GM23338 (cell line): ENCODE data around the gene HDHD5. TPM values are rescaled to one million over a fixed set of nuclear protein-coding genes. Genes with fewer than 3 reads are reported as not detected.

Source experiments
- ATAC-seq: fragments of 200-7000 bp; cut with Tn5 transposase; 3 replicates; pipeline ENCODE4 v1.9.1; 2020
- DNase-seq: peaks from one replicate; pipeline ENCODE4 v3.0.0-alpha.2; 2015; ENCODE audit warnings: low spot score
- H2AFZ ChIP-seq: fragments of 200-600 bp; sonication (generic); 2 replicates; pipeline ENCODE4 v1.8.0; 2016; ENCODE audit warnings: antibody characterized with exemption, mild to moderate bottlenecking, moderate library complexity
- H3F3A ChIP-seq: fragments of 200-600 bp; sonication (generic); replicated peaks from 2 replicates; pipeline ENCODE4 v1.8.0; 2017; ENCODE audit warnings: antibody characterized with exemption, mixed run types, low read depth
- H3K27ac ChIP-seq: fragments of 200-600 bp; sonication (generic); 2 replicates; pipeline ENCODE4 v1.6.1; 2016; ENCODE audit warnings: low read depth
- H3K27me3 ChIP-seq: fragments of 200-600 bp; sonication (generic); 2 replicates; pipeline ENCODE4 v1.8.0; 2016; ENCODE audit warnings: mild to moderate bottlenecking, mixed run types, moderate library complexity; ENCODE audit not compliant: insufficient read depth
- H3K36me3 ChIP-seq: fragments of 200-600 bp; sonication (generic); 2 replicates; pipeline ENCODE4 v1.8.0; 2016; ENCODE audit warnings: mild to moderate bottlenecking; ENCODE audit not compliant: insufficient read depth
- H3K4me1 ChIP-seq: fragments of 200-600 bp; sonication (generic); 2 replicates; pipeline ENCODE4 v1.8.0; 2016; ENCODE audit warnings: mild to moderate bottlenecking, moderate library complexity; ENCODE audit not compliant: insufficient read depth
- H3K4me2 ChIP-seq: fragments of 200-600 bp; sonication (generic); 2 replicates; pipeline ENCODE4 v1.7.1; 2017; ENCODE audit warnings: mixed run types
- H3K4me3 ChIP-seq: fragments of 200-600 bp; sonication (generic); 2 replicates; pipeline ENCODE4 v1.6.1; 2016; ENCODE audit warnings: mixed run types
- H3K79me2 ChIP-seq: fragments of 200-600 bp; sonication (generic); replicated peaks from 2 replicates; pipeline ENCODE4 v1.8.0; 2017; ENCODE audit warnings: mild to moderate bottlenecking; ENCODE audit not compliant: insufficient read depth
- H3K9me2 ChIP-seq: fragments of 200-600 bp; sonication (generic); 2 replicates; pipeline ENCODE4 v1.8.0; 2017; ENCODE audit not compliant: insufficient read depth
- H4K20me1 ChIP-seq: fragments of 200-600 bp; sonication (generic); replicated peaks from 2 replicates; pipeline ENCODE4 v1.8.0; 2017; ENCODE audit warnings: mild to moderate bottlenecking; ENCODE audit not compliant: insufficient read depth
- H3K27ac Mint-ChIP-seq: 2 replicates; pipeline ENCODE4 v1.8.0; 2020; ENCODE audit warnings: inconsistent platforms, mild to moderate bottlenecking, moderate library complexity, mixed read lengths
- H3K27me3 Mint-ChIP-seq: 3 replicates; pipeline ENCODE4 v1.8.0; 2022; ENCODE audit warnings: low read depth, mild to moderate bottlenecking, moderate library complexity, mixed read lengths, inconsistent platforms; ENCODE audit not compliant: insufficient read depth, poor library complexity
- H3K36me3 Mint-ChIP-seq: 3 replicates; pipeline ENCODE4 v1.8.0; 2021; ENCODE audit warnings: low read depth, mild to moderate bottlenecking, inconsistent platforms, moderate library complexity, mixed read lengths
- H3K4me1 Mint-ChIP-seq: 3 replicates; pipeline ENCODE4 v1.8.0; 2020; ENCODE audit warnings: mild to moderate bottlenecking, inconsistent platforms, mixed read lengths
- H3K4me3 Mint-ChIP-seq: 3 replicates; pipeline ENCODE4 v1.8.0; 2021; ENCODE audit warnings: moderate library complexity, mild to moderate bottlenecking, inconsistent platforms, mixed read lengths
- H3K9me3 Mint-ChIP-seq: 3 replicates; pipeline ENCODE4 v1.8.0; 2020; ENCODE audit warnings: moderate library complexity, mild to moderate bottlenecking, inconsistent platforms, mixed read lengths
- CREB1 ChIP-seq: fragments of 250-450 bp; sonication (Bioruptor Pico); IDR thresholded peaks from 2 replicates; pipeline ENCODE4 v1.5.0; 2020; ENCODE audit warnings: low read depth, mild to moderate bottlenecking, moderate library complexity
- CTCF ChIP-seq, 2 experiments: fragments of 200-600 bp in 1 of 2; sonication (generic) in 1 of 2; conservative IDR thresholded peaks; 2 replicates each; pipeline versions ENCODE4 v1.5.1 to v1.6.1; 2016 to 2017; ENCODE audit warnings: antibody characterized with exemption in 2 of 2, low read depth in 2 of 2, mild to moderate bottlenecking in 2 of 2, moderate library complexity in 1 of 2
- EZH2 ChIP-seq: fragments of 200-600 bp; sonication (generic); IDR thresholded peaks from one replicate; pipeline ENCODE4 v1.8.0; 2017; ENCODE audit warnings: antibody characterized with exemption, mild to moderate bottlenecking, low read depth; ENCODE audit not compliant: unreplicated experiment
- EZH2phosphoT487 ChIP-seq: fragments of 200-600 bp; sonication (generic); IDR thresholded peaks from one replicate; pipeline ENCODE4 v1.8.1; 2018; ENCODE audit warnings: antibody characterized with exemption; ENCODE audit not compliant: unreplicated experiment
- NANOG ChIP-seq: IDR thresholded peaks from 2 replicates; pipeline ENCODE4 v1.6.1; 2016; ENCODE audit warnings: antibody characterized with exemption, borderline replicate concordance
- REST ChIP-seq: IDR thresholded peaks from one replicate; pipeline ENCODE4 v1.6.1; 2018; ENCODE audit warnings: antibody characterized with exemption; ENCODE audit not compliant: unreplicated experiment
- STAT1 ChIP-seq: IDR thresholded peaks from one replicate; pipeline ENCODE4 v1.6.1; 2016; ENCODE audit warnings: antibody characterized with exemption; ENCODE audit not compliant: unreplicated experiment
- ZNF331 ChIP-seq: fragments of 250-450 bp; sonication (Bioruptor Pico); IDR thresholded peaks from 2 replicates; pipeline ENCODE4 v1.5.0; 2020; ENCODE audit warnings: low read depth, mild to moderate bottlenecking, moderate library complexity
- ZNF462 ChIP-seq: fragments of 250-450 bp; sonication (Bioruptor Pico); IDR thresholded peaks from 2 replicates; pipeline ENCODE4 v1.5.0; 2020; ENCODE audit warnings: mild to moderate bottlenecking, moderate library complexity
- polyA plus RNA-seq: library from polyadenylated mRNA; unstranded; fragments of >200 nt; fragmentation: Nextera tagmentation; extraction: Ambion mirVana; gene quantifications from 2 replicates; pipeline ENCODE4 v1.2.1, GENCODE V29; 2016
- total RNA-seq: library from RNA; depleted of rRNA; stranded (reverse); fragments of >200 nt; shearing (Covaris generic); gene quantifications from 2 replicates; pipeline ENCODE4 v1.2.3, GENCODE V29; 2014

Gene HDHD5
- total and polyA plus RNA-seq, 2 experiments from 2014 or later, result 70.0 to 116 TPM

GRCh38 chr22:17100621-17101020 is 58.5 kb downstream of the HDHD5 start:
- Histone ChIP-seq H3K9me2 (no peaks in the 10 kb centered on the region), H4K20me1 (0 out of 2 replicates have a peak, but pooled peaks cover 3% of the 10 kb centered on the region), H3K36me3 (no peaks in the 10 kb centered on the region; the same call in 1 of the 2 replicates), H2AFZ (no peak overlapping the region), H3F3A (peaks cover 9% of the 10 kb centered on the region; the same call in 1 of the 2 replicates), H3K4me1 (no peaks in the 10 kb centered on the region), H3K4me3 (no peak overlapping the region), H3K27me3 (no peaks in the 10 kb centered on the region), H3K79me2 (no peaks in the 10 kb centered on the region), H3K4me2 (no peak overlapping the region), H3K27ac (no peak overlapping the region)
- no peak overlapping the region for H3K27ac Mint-ChIP-seq
- DNase-seq (no peak), ATAC-seq (no peak)
- peaks cover 14% of the 10 kb centered on the region; the same call in 2 of the 3 replicates for H3K36me3 Mint-ChIP-seq
- no peak overlapping the region for H3K4me3 Mint-ChIP-seq
- peaks cover 3% of the 10 kb centered on the region for H3K27me3 Mint-ChIP-seq
- no peaks in the 10 kb centered on the region for H3K9me3 Mint-ChIP-seq
- no peak for TF ChIP-seq CREB1 (CRISPR knock-in tag)
- TF ChIP-seq ZNF462 (CRISPR knock-in tag), result no peak
- no peak for TF ChIP-seq EZH2
- no peak for TF ChIP-seq REST
- no peak for TF ChIP-seq STAT1
- TF ChIP-seq NANOG, result no peak
- no peak for TF ChIP-seq EZH2phosphoT487
- no peak for TF ChIP-seq CTCF (conservative IDR thresholded peaks at IDR 0.05; ENCODE audit: low read depth in 2 of 2)
- TF ChIP-seq ZNF331 (CRISPR knock-in tag), result no peak
- no peaks in the 10 kb centered on the region; the same call in 1 of the 3 replicates for H3K4me1 Mint-ChIP-seq
